Nephron (organoid): ENCODE results near the gene C16orf74.

Experiments
- H3K27ac Mint-ChIP-seq, 3 experiments: 2 replicates each; pipeline ENCODE4 v1.8.0; 2020; ENCODE audit warnings: mixed read lengths in 3 of 3, mild to moderate bottlenecking in 2 of 3, moderate library complexity in 1 of 3
- H3K27me3 Mint-ChIP-seq: 2 replicates; pipeline ENCODE4 v1.8.0; 2021; ENCODE audit warnings: low read depth, mild to moderate bottlenecking, moderate library complexity, mixed read lengths
- H3K36me3 Mint-ChIP-seq: 2 replicates; pipeline ENCODE4 v1.8.0; 2020; ENCODE audit warnings: low read depth, mixed read lengths
- H3K4me1 Mint-ChIP-seq: 2 replicates; pipeline ENCODE4 v1.8.0; 2020; ENCODE audit warnings: mixed read lengths
- H3K4me3 Mint-ChIP-seq, 3 experiments: 2 replicates each; pipeline ENCODE4 v1.8.0; 2020; ENCODE audit warnings: mild to moderate bottlenecking in 3 of 3, mixed read lengths in 3 of 3, moderate library complexity in 2 of 3
- H3K9me3 Mint-ChIP-seq: 2 replicates; pipeline ENCODE4 v1.8.0; 2020; ENCODE audit warnings: mixed read lengths
- CTCF ChIP-seq, 3 experiments: fragments of 200-600 bp; sonication (generic); IDR thresholded peaks; one replicate each; pipeline ENCODE4 v1.5.0; 2021; ENCODE audit warnings: antibody characterized with exemption in 3 of 3; ENCODE audit not compliant: unreplicated experiment in 3 of 3

Gene C16orf74

GRCh38 chr16:85796599-85796998 lies 45.7 kb upstream of the C16orf74 start:
- H3K9me3 Mint-ChIP-seq, result no peaks in the 10 kb centered on the region

GRCh38 chr16:85796152-85796551 lies 45.3 kb upstream of the C16orf74 start:
- Mint-ChIP-seq H3K4me3 (peak overlapping the region in 2 of 3 experiments; percentile 27 to 49), H3K27ac (no peak overlapping the region), H3K36me3 (peaks cover 52% of the 10 kb centered on the region), H3K4me1 (peaks cover 15% of the 10 kb centered on the region), H3K9me3 (no peaks in the 10 kb centered on the region), H3K27me3 (no peaks in the 10 kb centered on the region)
- no peak for TF ChIP-seq CTCF (IDR thresholded peaks at IDR 0.05; ENCODE audit: unreplicated experiment in 3 of 3)

More at GRCh38 chr16:85796599-85796998, 45.7 kb upstream of the C16orf74 start:
- Mint-ChIP-seq H3K27ac (no peak overlapping the region), H3K36me3 (peaks cover 52% of the 10 kb centered on the region), H3K4me3 (peak overlapping the region; percentile 89 to 91 (median 90)), H3K4me1 (peaks cover 15% of the 10 kb centered on the region), H3K27me3 (no peaks in the 10 kb centered on the region)
- no peak for TF ChIP-seq CTCF (IDR thresholded peaks at IDR 0.05; ENCODE audit: unreplicated experiment in 3 of 3)

- no peaks in the 10 kb centered on the region for H3K9me3 Mint-ChIP-seq
- no peak overlapping the region for H3K4me3 Mint-ChIP-seq
- TF ChIP-seq CTCF (IDR thresholded peaks at IDR 0.05; ENCODE audit: unreplicated experiment in 3 of 3), result no peak
- peaks cover 59% of the 10 kb centered on the region for H3K36me3 Mint-ChIP-seq
- no peak overlapping the region for H3K27ac Mint-ChIP-seq
- H3K4me1 Mint-ChIP-seq, result peaks cover 10% of the 10 kb centered on the region
- H3K27me3 Mint-ChIP-seq, result no peaks in the 10 kb centered on the region
Measured at GRCh38 chr16:85794696-85795095, 43.8 kb upstream of the C16orf74 start.

- peak overlapping the region in 1 of 3 experiments; percentile 16 for H3K4me3 Mint-ChIP-seq
- no peaks in the 10 kb centered on the region for H3K9me3 Mint-ChIP-seq
- no peak overlapping the region for H3K27ac Mint-ChIP-seq
- no peak for TF ChIP-seq CTCF (IDR thresholded peaks at IDR 0.05; ENCODE audit: unreplicated experiment in 3 of 3)
- H3K27me3 Mint-ChIP-seq, result no peaks in the 10 kb centered on the region
- H3K36me3 Mint-ChIP-seq, result peaks cover 62% of the 10 kb centered on the region
- H3K4me1 Mint-ChIP-seq, result peaks cover 10% of the 10 kb centered on the region
Measured at GRCh38 chr16:85793662-85794298, 42.9 kb upstream of the C16orf74 start.

- Mint-ChIP-seq H3K4me1 (no peaks in the 10 kb centered on the region), H3K4me3 (no peak overlapping the region), H3K36me3 (peaks cover 72% of the 10 kb centered on the region), H3K27me3 (no peaks in the 10 kb centered on the region), H3K9me3 (no peaks in the 10 kb centered on the region), H3K27ac (no peak overlapping the region)
- no peak for TF ChIP-seq CTCF (IDR thresholded peaks at IDR 0.05; ENCODE audit: unreplicated experiment in 3 of 3)
Measured at GRCh38 chr16:85789773-85790172, 38.9 kb upstream of the C16orf74 start.

GRCh38 chr16:85788819-85789218 lies 37.9 kb upstream of the C16orf74 start:
- H3K36me3 Mint-ChIP-seq, result peaks cover 62% of the 10 kb centered on the region
- H3K9me3 Mint-ChIP-seq, result no peaks in the 10 kb centered on the region
- no peak overlapping the region for H3K4me3 Mint-ChIP-seq
- H3K27me3 Mint-ChIP-seq, result no peaks in the 10 kb centered on the region
- no peaks in the 10 kb centered on the region for H3K4me1 Mint-ChIP-seq
- TF ChIP-seq CTCF (IDR thresholded peaks at IDR 0.05; ENCODE audit: unreplicated experiment in 3 of 3), result no peak
- no peak overlapping the region for H3K27ac Mint-ChIP-seq
